ENCODE measurements around the gene CLEC7A.

DNA sequence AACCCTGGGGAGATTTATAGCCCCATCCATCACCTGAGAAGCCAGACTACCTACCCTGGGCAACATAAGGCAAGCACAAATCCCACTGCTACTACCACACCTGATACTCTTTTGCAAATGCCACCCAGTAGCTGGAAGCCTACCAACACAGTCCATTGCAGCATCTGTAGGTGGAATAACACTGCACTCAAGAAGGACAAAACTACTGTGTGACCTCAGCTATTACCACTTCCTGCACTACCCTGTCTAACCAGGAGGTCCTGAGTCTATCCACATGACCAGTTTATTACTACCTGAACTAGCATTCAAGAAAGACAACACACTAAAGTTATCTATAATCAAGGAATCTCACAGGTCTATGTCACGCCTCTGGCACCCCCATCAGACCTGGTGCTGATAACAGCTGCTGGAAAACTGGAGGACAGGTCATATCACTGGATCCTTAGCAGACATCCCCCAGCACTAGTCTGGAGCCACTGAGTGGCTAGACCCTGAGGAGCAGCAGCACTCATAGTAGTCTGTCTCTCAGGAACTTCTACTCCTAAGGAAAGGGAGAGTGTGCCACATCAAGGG, 28.3 kb downstream of the CLEC7A start:
- TF ChIP-seq, protein P1, sequence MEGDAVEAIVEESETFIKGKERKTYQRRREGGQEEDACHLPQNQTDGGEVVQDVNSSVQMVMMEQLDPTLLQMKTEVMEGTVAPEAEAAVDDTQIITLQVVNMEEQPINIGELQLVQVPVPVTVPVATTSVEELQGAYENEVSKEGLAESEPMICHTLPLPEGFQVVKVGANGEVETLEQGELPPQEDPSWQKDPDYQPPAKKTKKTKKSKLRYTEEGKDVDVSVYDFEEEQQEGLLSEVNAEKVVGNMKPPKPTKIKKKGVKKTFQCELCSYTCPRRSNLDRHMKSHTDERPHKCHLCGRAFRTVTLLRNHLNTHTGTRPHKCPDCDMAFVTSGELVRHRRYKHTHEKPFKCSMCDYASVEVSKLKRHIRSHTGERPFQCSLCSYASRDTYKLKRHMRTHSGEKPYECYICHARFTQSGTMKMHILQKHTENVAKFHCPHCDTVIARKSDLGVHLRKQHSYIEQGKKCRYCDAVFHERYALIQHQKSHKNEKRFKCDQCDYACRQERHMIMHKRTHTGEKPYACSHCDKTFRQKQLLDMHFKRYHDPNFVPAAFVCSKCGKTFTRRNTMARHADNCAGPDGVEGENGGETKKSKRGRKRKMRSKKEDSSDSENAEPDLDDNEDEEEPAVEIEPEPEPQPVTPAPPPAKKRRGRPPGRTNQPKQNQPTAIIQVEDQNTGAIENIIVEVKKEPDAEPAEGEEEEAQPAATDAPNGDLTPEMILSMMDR (IDR thresholded peaks at IDR 0.05) = no peak
- no peak for TF ChIP-seq POLR2A (IDR thresholded peaks at IDR 0.05)

All from esophagus squamous epithelium (tissue), 4 donors.